H1 (cell line): ENCODE measurements around the gene SAT1. TPM values are rescaled to one million over a fixed set of nuclear protein-coding genes. Genes with fewer than 3 reads are reported as not detected.

Experiments
- CTCF ChIA-PET: fragments of 300-600 bp; sonication (Branson Sonifier 250); formaldehyde crosslinking; loops from one replicate; lab custom pipeline; 2021; ENCODE audit not compliant: partially characterized antibody; lab: Charles Lee
- POLR2A ChIA-PET: fragments of 300-600 bp; sonication (Branson Sonifier 250); formaldehyde crosslinking; loops from one replicate; lab custom pipeline; 2021; ENCODE audit warnings: inconsistent platforms; ENCODE audit not compliant: partially characterized antibody; lab: Charles Lee
- DNase-seq, 2 experiments: peaks; one replicate each; pipeline versions ENCODE4 v3.0.0 to v3.0.0-alpha.2; 2010 to 2022; ENCODE audit warnings: low spot score in 2 of 2, low read depth in 1 of 2, mixed read lengths in 1 of 2
- FAIRE-seq: peaks from 2 replicates; lab custom pipeline; 2011; peaks lifted over from hg19 to GRCh38; lab: Jason Lieb, UNC
- H2AFZ ChIP-seq: 2 replicates; pipeline ENCODE4 v1.8.1; 2012; ENCODE audit warnings: low read length, inconsistent platforms
- H2AK5ac ChIP-seq: 2 replicates; pipeline ENCODE4 v1.6.1; 2013; ENCODE audit warnings: low read depth, low read length
- H2BK120ac ChIP-seq: replicated peaks from 2 replicates; pipeline ENCODE3; 2013; ENCODE audit warnings: low read depth, low read length, inconsistent platforms
- H2BK12ac ChIP-seq: 2 replicates; pipeline ENCODE4 v1.6.1; 2013; ENCODE audit warnings: low read depth, low read length
- H2BK15ac ChIP-seq: 2 replicates; pipeline ENCODE4 v1.6.1; 2013; ENCODE audit warnings: low read length
- H2BK20ac ChIP-seq: 2 replicates; pipeline ENCODE4 v1.6.1; 2013; ENCODE audit warnings: low read length
- H2BK5ac ChIP-seq: 2 replicates; pipeline ENCODE4 v1.6.1; 2013; ENCODE audit warnings: low read depth, low read length
- H3K14ac ChIP-seq: 2 replicates; pipeline ENCODE4 v1.6.1; 2013; ENCODE audit warnings: inconsistent platforms; ENCODE audit not compliant: insufficient read length
- H3K18ac ChIP-seq: 2 replicates; pipeline ENCODE4 v1.6.1; 2013; ENCODE audit warnings: low read length; ENCODE audit errors: extremely low read depth
- H3K23ac ChIP-seq: 2 replicates; pipeline ENCODE4 v1.6.1; 2013; ENCODE audit warnings: inconsistent platforms; ENCODE audit not compliant: insufficient read length
- H3K23me2 ChIP-seq: 2 replicates; pipeline ENCODE4 v1.6.1; 2013; ENCODE audit warnings: low read depth, low read length
- H3K27ac ChIP-seq: 2 replicates; pipeline ENCODE4 v1.6.1; 2011; ENCODE audit warnings: low read depth, low read length, inconsistent platforms
- H3K27me3 ChIP-seq, 4 experiments: replicated peaks in 1 of 4; 1 replicate in 1 of 4; 2 replicates in 3 of 4; pipeline versions ENCODE4 v1.6.1 to v1.8.1; 2011 to 2013; ENCODE audit warnings: low read length in 3 of 4, mild to moderate bottlenecking in 3 of 4, inconsistent platforms in 2 of 4, mixed read lengths in 2 of 4, moderate library complexity in 1 of 4; ENCODE audit not compliant: control insufficient read depth in 3 of 4, insufficient read depth in 3 of 4; ENCODE audit errors: extremely low read depth in 1 of 4
- H3K36me3 ChIP-seq, 4 experiments: 2 replicates each; pipeline versions ENCODE4 v1.6.1 to v1.8.1; 2011 to 2013; ENCODE audit warnings: mild to moderate bottlenecking in 4 of 4, low read length in 3 of 4, moderate library complexity in 2 of 4, control low read depth in 1 of 4, inconsistent platforms in 1 of 4; ENCODE audit not compliant: insufficient read depth in 4 of 4, control insufficient read depth in 2 of 4
- H3K4ac ChIP-seq: replicated peaks from 2 replicates; pipeline ENCODE3; 2013; ENCODE audit warnings: low read length, low read depth, mixed read lengths, inconsistent platforms; ENCODE audit not compliant: insufficient read length
- H3K4me1 ChIP-seq, 4 experiments: replicated peaks in 1 of 4; 1 replicate in 1 of 4; 2 replicates in 3 of 4; pipeline versions ENCODE4 v1.6.1 to v1.8.1; 2011 to 2013; ENCODE audit warnings: low read length in 3 of 4, inconsistent platforms in 2 of 4, mixed read lengths in 1 of 4; ENCODE audit not compliant: insufficient read depth in 4 of 4, control insufficient read depth in 3 of 4
- H3K4me2 ChIP-seq, 2 experiments: 2 replicates each; pipeline versions ENCODE4 v1.6.1 to v1.8.1; 2011 to 2013; ENCODE audit warnings: low read depth in 2 of 2, low read length in 2 of 2, control low read depth in 1 of 2, inconsistent platforms in 1 of 2, mild to moderate bottlenecking in 1 of 2; ENCODE audit not compliant: insufficient read depth in 1 of 2
- H3K4me3 ChIP-seq, 4 experiments: fragments of 200-600, 300-600 bp in 1 of 4; sonication (generic), shearing (Covaris generic), sonication (Bioruptor Twin) in 1 of 4; 2 replicates each; pipeline versions ENCODE4 v1.5.1 to v1.8.1; 2011 to 2016; ENCODE audit warnings: low read length in 4 of 4, low read depth in 3 of 4, control low read depth in 2 of 4, inconsistent platforms in 2 of 4, mild to moderate bottlenecking in 2 of 4, mixed read lengths in 1 of 4, moderate library complexity in 1 of 4; ENCODE audit not compliant: insufficient read depth in 2 of 4; ENCODE audit errors: extremely low read depth in 1 of 4
- H3K56ac ChIP-seq: replicated peaks from 2 replicates; pipeline ENCODE3; 2013; ENCODE audit warnings: low read depth, mild to moderate bottlenecking, mixed read lengths, low read length, inconsistent platforms; ENCODE audit not compliant: insufficient read length
- H3K79me1 ChIP-seq: 2 replicates; pipeline ENCODE4 v1.6.1; 2013; ENCODE audit warnings: low read depth, low read length, control low read depth
- H3K79me2 ChIP-seq, 2 experiments: 2 replicates each; pipeline versions ENCODE4 v1.6.1 to v1.8.1; 2012 to 2013; ENCODE audit warnings: low read length in 2 of 2, mild to moderate bottlenecking in 2 of 2, inconsistent platforms in 1 of 2; ENCODE audit not compliant: insufficient read depth in 2 of 2, control insufficient read depth in 1 of 2
- H3K9ac ChIP-seq, 4 experiments: replicated peaks in 1 of 4; 1 replicate in 1 of 4; 2 replicates in 3 of 4; pipeline versions ENCODE4 v1.6.1 to v1.8.1; 2011 to 2013; ENCODE audit warnings: low read depth in 3 of 4, low read length in 3 of 4, control low read depth in 2 of 4, mild to moderate bottlenecking in 2 of 4, moderate library complexity in 2 of 4, inconsistent platforms in 1 of 4; ENCODE audit errors: extremely low read depth in 1 of 4
- H3K9me3 ChIP-seq, 2 experiments: 2 replicates each; pipeline versions ENCODE4 v1.6.1 to v1.8.1; 2012 to 2013; ENCODE audit warnings: mild to moderate bottlenecking in 2 of 2, moderate library complexity in 2 of 2, control low read depth in 1 of 2, inconsistent platforms in 1 of 2, low read depth in 1 of 2, low read length in 1 of 2, mixed read lengths in 1 of 2; ENCODE audit not compliant: insufficient read depth in 2 of 2
- H4K20me1 ChIP-seq, 2 experiments: replicated peaks in 1 of 2; 2 replicates each; pipeline versions ENCODE3 to v1.8.1; 2011 to 2013; ENCODE audit warnings: inconsistent platforms in 2 of 2, low read length in 2 of 2, mild to moderate bottlenecking in 1 of 2; ENCODE audit not compliant: insufficient read depth in 2 of 2, control insufficient read depth in 1 of 2
- H4K5ac ChIP-seq: 2 replicates; pipeline ENCODE4 v1.6.1; 2013; ENCODE audit warnings: low read length, low read depth, mixed read lengths, inconsistent platforms; ENCODE audit not compliant: insufficient read length
- H4K8ac ChIP-seq: 2 replicates; pipeline ENCODE4 v1.8.0; 2013; ENCODE audit warnings: mild to moderate bottlenecking, moderate library complexity, low read length, inconsistent platforms; ENCODE audit not compliant: insufficient read depth; ENCODE audit errors: extremely low read depth
- H4K91ac ChIP-seq: replicated peaks from 2 replicates; pipeline ENCODE3; 2013; ENCODE audit warnings: low read length, mixed read lengths, inconsistent platforms; ENCODE audit not compliant: insufficient read length
- WGBS, 2 experiments: shearing (Covaris generic) in 1 of 2; methylation state at CpG; one replicate each; pipeline versions ENCODE4 v1.1.6 to v1.1.7; 2013 to 2015; ENCODE audit warnings: low lambda C conversion rate in 2 of 2, mixed read lengths in 2 of 2, inconsistent platforms in 1 of 2, low coverage in 1 of 2, missing lambda C conversion rate in 1 of 2; ENCODE audit not compliant: insufficient replicate concordance in 2 of 2, insufficient coverage in 1 of 2, insufficient read length in 1 of 2; ENCODE audit errors: extremely low coverage in 1 of 2, missing lambda C conversion rate in 1 of 2; 5-methylcytosine and 5-hydroxymethylcytosine counted together
- polyA plus RNA-seq, 7 experiments: library from polyadenylated mRNA; depleted of rRNA in 3 of 7; stranded (reverse) in 5 of 7; unstranded in 2 of 7; fragments of >200 nt in 5 of 7; fragments of 200-250 nt in 2 of 7; gene quantifications; 1 replicate in 5 of 7; 2 replicates in 1 of 7; 4 replicates in 1 of 7; pipeline versions ENCODE4 v1.2.1 to v1.2.3, GENCODE V29; 2011 to 2013; ENCODE audit warnings: missing spikeins in 2 of 7, mixed read lengths in 2 of 7
- total RNA-seq: library from RNA; stranded (reverse); fragmentation: NEBNext Ultra II Directional; extraction: Animal tissue kit (Norgen Biotek cat#: 25700); gene quantifications from 2 replicates; pipeline ENCODE4 v1.2.1, GENCODE V29; 2021

The SAT1 gene
- total and polyA plus RNA-seq, 2 of the 8 experiments (the other 6 are each of a cell fraction or from before 2014, with no cell fraction given), result 29.2 to 36.8 TPM

GRCh38 chrX:23811108-23811651 is 28.2 kb downstream of the SAT1 start:
- H2BK5ac ChIP-seq, result no peak overlapping the region
- no peaks in the 10 kb centered on the region for H3K79me1 ChIP-seq
- H3K79me2 ChIP-seq, result no peaks in the 10 kb centered on the region
- no peak overlapping the region for H3K4me3 ChIP-seq
- ChIA-PET POLR2A (no interaction called here), CTCF (interaction anchor here (0.6 kb wide), 1 partner anchor 54 kb away, joined by 3 read pairs; no protein-coding TSS in a partner anchor)
- no peak overlapping the region for H2BK120ac ChIP-seq
- H2AFZ ChIP-seq, result no peak overlapping the region
- no peak overlapping the region for H3K4ac ChIP-seq
- no peak overlapping the region for H3K27ac ChIP-seq
- H3K4me2 ChIP-seq, result no peak overlapping the region
- DNase-seq, result no peak
- no peak overlapping the region for H2AK5ac ChIP-seq
- no peak overlapping the region for H4K5ac ChIP-seq
- no peaks in the 10 kb centered on the region for H3K36me3 ChIP-seq
- H2BK15ac ChIP-seq, result no peak overlapping the region
- H2BK12ac ChIP-seq, result no peak overlapping the region
- H3K27me3 ChIP-seq, result no peaks in the 10 kb centered on the region
- no peak overlapping the region for H3K18ac ChIP-seq
- 91% methylated on average over 9 of the region's 10 CpGs; no CpG with 5 or more reads in 1 of the 2 experiments for WGBS, 2 experiments
- no peak overlapping the region for H4K91ac ChIP-seq
- no peaks in the 10 kb centered on the region for H3K9me3 ChIP-seq
- peaks cover 0 to 7% (median 0%) of the 10 kb centered on the region in 4 experiments; a peak in 1 of 7 replicates for H3K4me1 ChIP-seq
- H3K23ac ChIP-seq, result no peak overlapping the region
- no peak overlapping the region for H3K9ac ChIP-seq
- no peak overlapping the region for H2BK20ac ChIP-seq
- no peaks in the 10 kb centered on the region for H3K23me2 ChIP-seq
- H3K14ac ChIP-seq, result no peak overlapping the region
- no peak for FAIRE-seq
- H3K56ac ChIP-seq, result no peak overlapping the region
- H4K8ac ChIP-seq, result no peak overlapping the region
- no peaks in the 10 kb centered on the region for H4K20me1 ChIP-seq
